COLO668 (cell line): ENCODE data around the gene SNX22.

Experiments used
- DNase-seq: peaks from one replicate; lab custom pipeline; 2025; ENCODE audit not compliant: unreplicated experiment; lab: John Stamatoyannopoulos, UW

The SNX22 gene

DNA sequence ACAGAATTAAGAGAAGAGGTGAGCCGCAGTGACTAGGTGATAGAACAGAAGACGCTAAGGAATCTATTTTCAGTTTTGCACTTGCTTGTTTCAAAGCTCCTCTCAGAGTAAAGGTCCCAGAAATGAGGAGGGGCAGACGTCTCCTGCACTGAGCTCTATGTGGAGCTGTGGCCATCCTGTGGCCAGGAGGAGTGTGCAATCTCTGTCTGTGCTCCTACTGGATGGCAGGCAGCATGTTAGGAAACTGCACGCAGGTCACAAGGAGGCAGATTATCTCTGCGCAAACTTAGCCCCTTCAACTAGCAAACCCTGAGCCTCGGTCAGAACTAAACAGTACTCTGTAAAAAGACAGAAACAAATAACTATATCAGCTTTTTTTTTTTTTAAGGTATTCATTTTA lies 42.4 kb downstream of the SNX22 start:
- DNase-seq: no peak

DNA sequence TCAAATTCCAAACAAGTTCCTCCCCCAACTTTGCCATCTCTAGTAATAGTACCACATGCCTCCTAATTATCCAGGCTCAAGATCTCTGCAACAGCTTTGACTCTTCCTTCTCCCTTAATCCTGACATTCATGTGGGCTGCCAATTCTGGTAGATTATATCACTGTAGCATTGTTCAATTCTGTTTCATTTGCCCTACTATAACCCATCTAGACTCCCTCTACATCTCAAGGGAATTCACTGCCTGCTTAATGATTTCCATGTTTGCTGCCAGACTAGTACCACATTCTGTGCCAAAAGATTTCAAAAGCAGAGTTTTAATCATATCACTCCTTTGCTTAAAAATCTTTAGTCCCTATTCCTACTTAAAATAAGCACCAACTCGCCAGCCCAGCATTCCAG lies 45.9 kb downstream of the SNX22 start:
- DNase-seq: no peak

DNA sequence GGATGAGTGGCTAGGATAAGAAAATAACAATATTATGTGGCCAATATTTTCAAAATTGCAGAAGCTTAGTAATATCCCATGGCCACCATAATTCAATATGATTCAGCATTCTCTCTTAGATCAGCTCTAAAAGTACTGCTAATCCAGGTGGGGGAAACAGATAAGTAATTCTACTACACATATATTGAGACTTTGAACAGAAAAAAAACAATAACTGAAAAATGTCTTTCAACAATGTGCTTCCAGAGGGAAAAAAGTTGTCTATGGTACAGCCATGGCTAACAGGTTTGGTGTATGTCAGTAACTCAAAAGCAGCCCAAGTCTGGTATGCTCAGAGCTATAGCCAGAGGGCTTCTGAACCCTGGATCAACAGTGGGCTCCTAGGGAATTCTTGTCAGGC lies 53.7 kb downstream of the SNX22 start:
- DNase-seq: no peak
